IMR-90 (cell line): ENCODE results near the gene SLX4IP. TPM values are rescaled to one million over a fixed set of nuclear protein-coding genes. Genes with fewer than 3 reads are reported as not detected.

Experiments
- ATAC-seq: fragments of 200-7000 bp; cut with Tn5 transposase; 2 replicates; pipeline ENCODE4 v1.9.1; 2020; ENCODE audit warnings: low read depth, mild to moderate bottlenecking, moderate library complexity
- BruUV-seq: library from RNA; stranded (reverse); fragments of 400-500 nt; replicated peaks from 2 replicates; lab custom pipeline; 2021; lab: Mats Ljungman, UMichigan
- CTCF ChIA-PET: fragments of 300-600 bp; formaldehyde crosslinking; extraction: SDS; loops from one replicate; lab custom pipeline; 2021; ENCODE audit warnings: antibody characterized with exemption; lab: Yijun Ruan, JAX
- POLR2A ChIA-PET: fragments of 300-600 bp; sonication (Branson Sonifier 250); formaldehyde crosslinking; loops from one replicate; lab custom pipeline; 2022; ENCODE audit warnings: antibody characterized with exemption; ENCODE audit not compliant: unreplicated experiment; lab: Charles Lee
- DNase-seq: peaks from one replicate; pipeline ENCODE4 v3.0.0; 2013
- H2AFZ ChIP-seq: replicated peaks from 2 replicates; pipeline ENCODE3; 2013; ENCODE audit warnings: low read length, mild to moderate bottlenecking; ENCODE audit not compliant: poor library complexity
- H2AK5ac ChIP-seq: 2 replicates; pipeline ENCODE4 v1.6.1; 2013; ENCODE audit warnings: low read depth, low read length, inconsistent platforms
- H2AK9ac ChIP-seq: replicated peaks from 2 replicates; pipeline ENCODE3; 2013; ENCODE audit warnings: mild to moderate bottlenecking, low read depth, low read length, moderate library complexity; ENCODE audit not compliant: poor library complexity
- H2BK120ac ChIP-seq: 2 replicates; pipeline ENCODE4 v1.6.1; 2013; ENCODE audit warnings: low read depth, low read length, inconsistent platforms
- H2BK15ac ChIP-seq: 3 replicates; pipeline ENCODE4 v1.6.1; 2013; ENCODE audit warnings: low read depth, low read length, inconsistent platforms
- H2BK20ac ChIP-seq: 2 replicates; pipeline ENCODE4 v1.6.1; 2013; ENCODE audit warnings: low read depth, mild to moderate bottlenecking, inconsistent platforms, low read length, moderate library complexity
- H2BK5ac ChIP-seq: 2 replicates; pipeline ENCODE4 v1.6.1; 2013; ENCODE audit warnings: mild to moderate bottlenecking, low read depth, low read length, inconsistent platforms; ENCODE audit not compliant: poor library complexity, severe bottlenecking
- H3K14ac ChIP-seq: replicated peaks from 2 replicates; pipeline ENCODE4 v1.6.1; 2013; ENCODE audit warnings: low read depth, low read length, inconsistent platforms
- H3K18ac ChIP-seq: 2 replicates; pipeline ENCODE4 v1.6.1; 2013; ENCODE audit warnings: low read depth, low read length, control low read depth
- H3K23ac ChIP-seq: 2 replicates; pipeline ENCODE4 v1.6.1; 2013; ENCODE audit warnings: low read depth, low read length, inconsistent platforms
- H3K27ac ChIP-seq: 2 replicates; pipeline ENCODE4 v1.5.1; 2013; ENCODE audit warnings: mild to moderate bottlenecking, control low read depth, low read length; ENCODE audit not compliant: insufficient read depth
- H3K27me3 ChIP-seq: 2 replicates; pipeline ENCODE4 v1.6.1; 2013; ENCODE audit warnings: low read length; ENCODE audit not compliant: control insufficient read depth, insufficient read depth
- H3K36me3 ChIP-seq: 2 replicates; pipeline ENCODE4 v1.6.1; 2013; ENCODE audit warnings: low read length, mixed read lengths; ENCODE audit not compliant: control insufficient read depth, insufficient read depth
- H3K4ac ChIP-seq: 2 replicates; pipeline ENCODE4 v1.6.1; 2013; ENCODE audit warnings: low read depth, low read length, inconsistent platforms
- H3K4me1 ChIP-seq: 2 replicates; pipeline ENCODE4 v1.6.1; 2013; ENCODE audit warnings: low read length, mixed read lengths; ENCODE audit not compliant: control insufficient read depth, insufficient read depth
- H3K4me2 ChIP-seq: 2 replicates; pipeline ENCODE4 v1.6.1; 2013; ENCODE audit warnings: low read depth, mild to moderate bottlenecking, control low read depth, low read length, moderate library complexity
- H3K4me3 ChIP-seq: 2 replicates; pipeline ENCODE4 v1.5.1; 2013; ENCODE audit warnings: low read depth, mild to moderate bottlenecking, control low read depth, low read length, moderate library complexity; ENCODE audit not compliant: insufficient read depth
- H3K56ac ChIP-seq: 2 replicates; pipeline ENCODE4 v1.6.1; 2013; ENCODE audit warnings: low read length, inconsistent platforms; ENCODE audit not compliant: insufficient read depth; ENCODE audit errors: extremely low read depth
- H3K79me1 ChIP-seq, 2 experiments: 2 replicates each; pipeline ENCODE4 v1.6.1; 2013; ENCODE audit warnings: low read length in 2 of 2, inconsistent platforms in 1 of 2, low read depth in 1 of 2
- H3K9ac ChIP-seq: 2 replicates; pipeline ENCODE4 v1.6.1; 2013; ENCODE audit warnings: low read depth, low read length, control low read depth
- H3K9me1 ChIP-seq: 2 replicates; pipeline ENCODE4 v1.6.1; 2013; ENCODE audit warnings: low read length, inconsistent platforms; ENCODE audit not compliant: insufficient read depth
- H3K9me3 ChIP-seq: 2 replicates; pipeline ENCODE4 v1.6.1; 2013; ENCODE audit warnings: low read length; ENCODE audit not compliant: control insufficient read depth, insufficient read depth
- H4K20me1 ChIP-seq: 2 replicates; pipeline ENCODE4 v1.6.1; 2013; ENCODE audit warnings: low read length, inconsistent platforms; ENCODE audit not compliant: insufficient read depth
- H4K5ac ChIP-seq: 2 replicates; pipeline ENCODE4 v1.6.1; 2013; ENCODE audit warnings: mild to moderate bottlenecking, low read depth, low read length, control low read depth
- H4K8ac ChIP-seq, 2 experiments: 2 replicates each; pipeline ENCODE4 v1.6.1; 2013; ENCODE audit warnings: low read depth in 2 of 2, low read length in 2 of 2, control low read depth in 1 of 2, inconsistent platforms in 1 of 2
- H4K91ac ChIP-seq: 2 replicates; pipeline ENCODE4 v1.6.1; 2013; ENCODE audit warnings: low read depth, low read length, inconsistent platforms; ENCODE audit not compliant: insufficient read depth
- BHLHE40 ChIP-seq: fragments of 150-350 bp; IDR thresholded peaks from 2 replicates; pipeline ENCODE4 v1.6.1; 2016; ENCODE audit warnings: mild to moderate bottlenecking, low read depth, low read length
- CEBPB ChIP-seq: IDR thresholded peaks from 2 replicates; pipeline ENCODE4 v1.6.1; 2012; ENCODE audit warnings: low read depth, low read length, improper control_type of control experiment
- CHD1 ChIP-seq: IDR thresholded peaks from 2 replicates; pipeline ENCODE4 v1.6.1; 2012; ENCODE audit warnings: low read depth, low read length, improper control_type of control experiment
- ELK1 ChIP-seq: fragments of 150-350 bp; IDR thresholded peaks from 2 replicates; pipeline ENCODE4 v1.6.1; 2016; ENCODE audit warnings: low read depth, mild to moderate bottlenecking, low read length, moderate library complexity, borderline replicate concordance
- FOS ChIP-seq: fragments of 150-350 bp; IDR thresholded peaks from 2 replicates; pipeline ENCODE4 v1.6.1; 2016; ENCODE audit warnings: low read depth, low read length
- MAFK ChIP-seq: IDR thresholded peaks from 2 replicates; pipeline ENCODE4 v1.6.1; 2012; ENCODE audit warnings: low read depth, low read length, improper control_type of control experiment
- MAZ ChIP-seq: IDR thresholded peaks from 2 replicates; pipeline ENCODE4 v1.6.1; 2012; ENCODE audit warnings: low read depth, mild to moderate bottlenecking, low read length, improper control_type of control experiment, moderate library complexity, borderline replicate concordance
- MXI1 ChIP-seq: IDR thresholded peaks from 2 replicates; pipeline ENCODE4 v1.6.1; 2012; ENCODE audit warnings: low read depth, mild to moderate bottlenecking, low read length, moderate library complexity, borderline replicate concordance
- NFE2L2 ChIP-seq: fragments of 150-350 bp; IDR thresholded peaks from 2 replicates; pipeline ENCODE4 v1.6.1; 2016; ENCODE audit warnings: low read depth, mild to moderate bottlenecking, low read length
- POLR2A ChIP-seq: IDR thresholded peaks from 2 replicates; pipeline ENCODE4 v1.6.1; 2012; ENCODE audit warnings: mild to moderate bottlenecking, low read depth, low read length
- RAD21 ChIP-seq: IDR thresholded peaks from 2 replicates; pipeline ENCODE4 v1.6.1; 2012; ENCODE audit warnings: low read length, improper control_type of control experiment
- RCOR1 ChIP-seq: IDR thresholded peaks from 2 replicates; pipeline ENCODE4 v1.6.1; 2012; ENCODE audit warnings: mild to moderate bottlenecking, low read length, improper control_type of control experiment; ENCODE audit not compliant: insufficient replicate concordance
- RFX5 ChIP-seq: IDR thresholded peaks from 2 replicates; pipeline ENCODE4 v1.8.0; 2012; ENCODE audit warnings: low read depth, mild to moderate bottlenecking, low read length, moderate library complexity
- USF2 ChIP-seq: fragments of 150-350 bp; IDR thresholded peaks from 2 replicates; pipeline ENCODE4 v1.6.1; 2017; ENCODE audit warnings: mild to moderate bottlenecking, antibody characterized with exemption, low read length, low read depth
- WGBS, 2 experiments: methylation state at CpG; one replicate each; pipeline versions ENCODE4 v1.1.5 to v1.1.7; 2013; ENCODE audit warnings: missing lambda C conversion rate in 2 of 2; ENCODE audit not compliant: insufficient read length in 1 of 2; ENCODE audit errors: extremely low coverage in 2 of 2; 5-methylcytosine and 5-hydroxymethylcytosine counted together
- dilution Hi-C: fragments of 300-500 bp; cut with HindIII; formaldehyde crosslinking; loops from one replicate; pipeline ENCODE4 v1.14.3; 2018; ENCODE audit warnings: low sequenced_read_pairs; ENCODE audit not compliant: unreplicated experiment
- in situ Hi-C: fragments of 300-500 bp; cut with MboI; formaldehyde crosslinking; loops from 3 replicates; pipeline ENCODE4 v1.14.3; 2019; ENCODE audit warnings: low sequenced_read_pairs, inconsistent platforms, mixed read lengths
- intact Hi-C: fragments of 100-400 bp; cut with micrococcal nuclease; formaldehyde crosslinking; loops from 2 replicates; pipeline ENCODE4 v1.10.0; 2022
- polyA plus RNA-seq, 3 experiments: library from polyadenylated mRNA; depleted of rRNA; stranded (reverse); fragments of >200 nt; gene quantifications; 2 replicates each; pipeline ENCODE4 v1.2.3, GENCODE V29; 2012; ENCODE audit warnings: low replicate concordance in 1 of 3
- total RNA-seq: library from RNA; depleted of rRNA; stranded (reverse); fragments of >200 nt; gene quantifications from 2 replicates; pipeline ENCODE4 v1.2.3, GENCODE V29; 2012
- TF ChIP-seq, protein P1 (sequence below): conservative IDR thresholded peaks from 2 replicates; pipeline ENCODE4 v1.5.1; 2012; ENCODE audit warnings: mild to moderate bottlenecking, low read depth, low read length, improper control_type of control experiment

SLX4IP gene
- total and polyA plus RNA-seq, 2 of the 4 experiments (the other 2 are of a cell fraction): 1.3 to 5.9 TPM

- Histone ChIP-seq H3K9ac (no peak overlapping the region), H4K8ac (no peak overlapping the region), H3K4me1 (peaks cover 9% of the 10 kb centered on the region), H2AFZ (no peak overlapping the region), H3K79me1 (peaks cover 3 to 30% of the 10 kb centered on the region in 2 experiments; a peak in 2 of 4 replicates), H3K27me3 (no peaks in the 10 kb centered on the region), H2BK20ac (no peak overlapping the region), H3K9me3 (no peaks in the 10 kb centered on the region), H3K4me3 (no peak overlapping the region), H2BK5ac (no peak overlapping the region), H2AK9ac (no peak overlapping the region), H4K91ac (no peak overlapping the region), H3K36me3 (peaks cover 92% of the 10 kb centered on the region), H3K27ac (no peak overlapping the region), H3K4me2 (no peak overlapping the region), H3K18ac (no peak overlapping the region), H2BK15ac (no peak overlapping the region), H4K5ac (no peak overlapping the region), H3K14ac (no peak overlapping the region), H3K9me1 (peaks cover 21% of the 10 kb centered on the region; the same call in 1 of the 2 replicates), H4K20me1 (no peaks in the 10 kb centered on the region; the same call in 1 of the 2 replicates), H3K56ac (no peak overlapping the region), H3K4ac (no peak overlapping the region), H3K23ac (no peak overlapping the region; the same call in 1 of the 2 replicates), H2AK5ac (no peak overlapping the region), H2BK120ac (no peak overlapping the region)
- ChIA-PET CTCF (no interaction called here), POLR2A (no interaction called here)
- BruUV-seq: no TSS peak
- dilution Hi-C loops: no loop called here
- ATAC-seq: no peak
- WGBS, 2 experiments: 100% methylated on average over 5 of the region's 7 CpGs; no CpG with 5 or more reads in 1 of the 2 experiments
- TF ChIP-seq CEBPB: no peak
- TF ChIP-seq ELK1: no peak
- no peak for TF ChIP-seq POLR2A
- TF ChIP-seq RCOR1: no peak
- TF ChIP-seq USF2: no peak
- no peak for TF ChIP-seq MAZ
- no peak for TF ChIP-seq MXI1
- no peak for TF ChIP-seq BHLHE40
- TF ChIP-seq MAFK: no peak
- no peak for TF ChIP-seq CHD1
- no peak for TF ChIP-seq FOS
- TF ChIP-seq RFX5: no peak
- TF ChIP-seq RAD21: no peak
- no peak for TF ChIP-seq NFE2L2
- TF ChIP-seq, protein P1, sequence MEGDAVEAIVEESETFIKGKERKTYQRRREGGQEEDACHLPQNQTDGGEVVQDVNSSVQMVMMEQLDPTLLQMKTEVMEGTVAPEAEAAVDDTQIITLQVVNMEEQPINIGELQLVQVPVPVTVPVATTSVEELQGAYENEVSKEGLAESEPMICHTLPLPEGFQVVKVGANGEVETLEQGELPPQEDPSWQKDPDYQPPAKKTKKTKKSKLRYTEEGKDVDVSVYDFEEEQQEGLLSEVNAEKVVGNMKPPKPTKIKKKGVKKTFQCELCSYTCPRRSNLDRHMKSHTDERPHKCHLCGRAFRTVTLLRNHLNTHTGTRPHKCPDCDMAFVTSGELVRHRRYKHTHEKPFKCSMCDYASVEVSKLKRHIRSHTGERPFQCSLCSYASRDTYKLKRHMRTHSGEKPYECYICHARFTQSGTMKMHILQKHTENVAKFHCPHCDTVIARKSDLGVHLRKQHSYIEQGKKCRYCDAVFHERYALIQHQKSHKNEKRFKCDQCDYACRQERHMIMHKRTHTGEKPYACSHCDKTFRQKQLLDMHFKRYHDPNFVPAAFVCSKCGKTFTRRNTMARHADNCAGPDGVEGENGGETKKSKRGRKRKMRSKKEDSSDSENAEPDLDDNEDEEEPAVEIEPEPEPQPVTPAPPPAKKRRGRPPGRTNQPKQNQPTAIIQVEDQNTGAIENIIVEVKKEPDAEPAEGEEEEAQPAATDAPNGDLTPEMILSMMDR: no peak
- no peak for DNase-seq
- in situ Hi-C loops: no loop called here
- intact Hi-C loops: no loop called here
Measured at GRCh38 chr20:10643560-10643873, 208.4 kb downstream of the SLX4IP start.
